Calu3 (cell line): Measurements from ENCODE around the gene SCAPER. TPM values are rescaled to one million over a fixed set of nuclear protein-coding genes. Genes with fewer than 3 reads are reported as not detected.
"Not testable (repeated sequence)": the region's sequence is repeated elsewhere in the genome, so short reads cannot be mapped to it uniquely, and the experiment has no call there.

Experiments used
- BruUV-seq: library from RNA; stranded (reverse); fragments of 400-500 nt; replicated peaks from 2 replicates; lab custom pipeline; 2021; lab: Mats Ljungman, UMichigan
- CTCF ChIA-PET: fragments of 300-600 bp; sonication (Branson Sonifier 250); formaldehyde crosslinking; loops from one replicate; lab custom pipeline; 2022; ENCODE audit warnings: antibody characterized with exemption; lab: Charles Lee
- DNase-seq: peaks from one replicate; pipeline ENCODE4 v3.0.0; 2022
- H3K27ac Mint-ChIP-seq: one replicate; pipeline ENCODE4 v1.8.0; 2022; ENCODE audit warnings: mixed read lengths; ENCODE audit not compliant: unreplicated experiment
- H3K27me3 Mint-ChIP-seq: one replicate; pipeline ENCODE4 v1.8.0; 2022; ENCODE audit warnings: mixed read lengths; ENCODE audit not compliant: unreplicated experiment
- H3K36me3 Mint-ChIP-seq: one replicate; pipeline ENCODE4 v1.8.0; 2022; ENCODE audit warnings: mild to moderate bottlenecking, moderate library complexity, mixed read lengths; ENCODE audit not compliant: insufficient read depth, unreplicated experiment
- H3K4me1 Mint-ChIP-seq: one replicate; pipeline ENCODE4 v1.8.0; 2022; ENCODE audit warnings: mild to moderate bottlenecking, low read depth, mixed read lengths; ENCODE audit not compliant: unreplicated experiment
- H3K4me3 Mint-ChIP-seq: one replicate; pipeline ENCODE4 v1.8.0; 2022; ENCODE audit warnings: mild to moderate bottlenecking, low read depth, moderate library complexity, mixed read lengths; ENCODE audit not compliant: unreplicated experiment
- H3K9me3 Mint-ChIP-seq: one replicate; pipeline ENCODE4 v1.8.0; 2022; ENCODE audit warnings: low read depth, mixed read lengths; ENCODE audit not compliant: unreplicated experiment
- CTCF ChIP-seq: fragments of 200-600 bp; IDR thresholded peaks from one replicate; pipeline ENCODE4 v1.8.0; 2022; ENCODE audit warnings: antibody characterized with exemption; ENCODE audit not compliant: unreplicated experiment
- intact Hi-C: fragments of 100-400 bp; cut with micrococcal nuclease; formaldehyde crosslinking; loops from one replicate; pipeline ENCODE4 v1.10.0; 2022; ENCODE audit not compliant: unreplicated experiment
- total RNA-seq: library from RNA; stranded (reverse); gene quantifications from 2 replicates; pipeline ENCODE4 v1.2.3, GENCODE V29; 2022

The SCAPER gene
- total RNA-seq, 1 experiment from 2014 or later: 34.8 TPM

- Mint-ChIP-seq H3K9me3 (no peaks in the 10 kb centered on the region), H3K4me1 (no peaks in the 10 kb centered on the region), H3K27ac (no peak overlapping the region), H3K27me3 (no peaks in the 10 kb centered on the region), H3K36me3 (no peaks in the 10 kb centered on the region), H3K4me3 (no peak overlapping the region)
- intact Hi-C loops: no loop called here
- TF ChIP-seq CTCF: no peak
- CTCF ChIA-PET: interaction anchor here (0.5 kb wide), 1 partner anchor 15 kb away, joined by 3 read pairs; the partner anchor contains the start of gene ISL2
- no TSS peak for BruUV-seq
- no peak for DNase-seq
Measured at GRCh38 chr15:76321602-76322001, 583.5 kb downstream of the SCAPER start.

- no peak for TF ChIP-seq CTCF
- H3K9me3 Mint-ChIP-seq: no peaks in the 10 kb centered on the region
- no peak overlapping the region for H3K27ac Mint-ChIP-seq
- no peaks in the 10 kb centered on the region for H3K4me1 Mint-ChIP-seq
- no peak for DNase-seq
- BruUV-seq: no TSS peak
- CTCF ChIA-PET: interaction anchor here (0.5 kb wide), 1 partner anchor 16 kb away, joined by 3 read pairs; the partner anchor contains the start of gene ISL2
- intact Hi-C loops: no loop called here
- no peak overlapping the region for H3K4me3 Mint-ChIP-seq
- H3K36me3 Mint-ChIP-seq: no peaks in the 10 kb centered on the region
- no peaks in the 10 kb centered on the region for H3K27me3 Mint-ChIP-seq
Measured at GRCh38 chr15:76321171-76321570, 584.0 kb downstream of the SCAPER start.

GRCh38 chr15:76320012-76320411 lies 585.1 kb downstream of the SCAPER start:
- no peak for DNase-seq
- H3K36me3 Mint-ChIP-seq: no peaks in the 10 kb centered on the region
- CTCF ChIA-PET: interaction anchor here (0.6 kb wide), 1 partner anchor 115 kb away, joined by 4 read pairs; no protein-coding TSS in a partner anchor
- no peak overlapping the region for H3K27ac Mint-ChIP-seq
- TF ChIP-seq CTCF: no peak
- BruUV-seq: no TSS peak
- no peaks in the 10 kb centered on the region for H3K9me3 Mint-ChIP-seq
- H3K4me3 Mint-ChIP-seq: no peak overlapping the region
- no peaks in the 10 kb centered on the region for H3K4me1 Mint-ChIP-seq
- intact Hi-C loops: no loop called here
- no peaks in the 10 kb centered on the region for H3K27me3 Mint-ChIP-seq

- CTCF ChIA-PET: interaction anchor here (1.9 kb wide), 1 partner anchor 16 kb away, joined by 9 read pairs; no protein-coding TSS in a partner anchor
- intact Hi-C loops: no loop called here
- Mint-ChIP-seq H3K4me3 (no peak overlapping the region), H3K36me3 (peaks cover 35% of the 10 kb centered on the region), H3K27me3 (no peaks in the 10 kb centered on the region), H3K27ac (peak overlapping the region; percentile 81), H3K9me3 (peaks cover 3% of the 10 kb centered on the region), H3K4me1 (peaks cover 36% of the 10 kb centered on the region)
- no peak for DNase-seq
- BruUV-seq: no TSS peak
- no peak for TF ChIP-seq CTCF
Measured at GRCh38 chr15:76313731-76314130, 591.4 kb downstream of the SCAPER start.

GRCh38 chr15:76313175-76313567 lies 592.0 kb downstream of the SCAPER start:
- H3K9me3 Mint-ChIP-seq, H3K27me3 Mint-ChIP-seq, intact Hi-C loops, BruUV-seq, DNase-seq: not testable (repeated sequence)
- peak overlapping the region; percentile 81 for H3K27ac Mint-ChIP-seq
- H3K36me3 Mint-ChIP-seq: peaks cover 35% of the 10 kb centered on the region
- H3K4me3 Mint-ChIP-seq: peak overlapping the region; percentile 43
- CTCF ChIA-PET: interaction anchor here (1.9 to 3.2 kb wide), 2 partner anchors 14 to 17 kb away, joined by 9 to 12 read pairs; no protein-coding TSS in a partner anchor
- peaks cover 41% of the 10 kb centered on the region for H3K4me1 Mint-ChIP-seq
